Measurements from ENCODE around the gene LMCD1.

Gene LMCD1

DNA sequence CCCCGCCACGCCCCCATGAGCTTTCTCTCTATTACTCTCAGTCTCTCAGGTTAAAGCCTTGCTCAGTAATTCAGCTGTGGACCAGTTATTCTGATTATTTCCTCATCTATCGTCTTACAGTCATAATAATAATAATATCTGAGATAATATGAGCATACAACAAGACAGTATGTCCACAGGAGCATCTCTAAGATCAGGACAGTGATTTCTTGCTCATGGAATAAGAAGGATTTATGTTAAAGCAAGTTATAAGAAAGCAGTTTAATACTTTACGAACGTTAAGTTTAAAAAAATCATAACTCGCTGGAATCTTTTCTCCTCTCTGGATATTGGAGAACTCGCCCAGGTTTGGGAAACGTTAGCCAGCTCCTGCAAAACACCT lies 643 bp upstream of the LMCD1 start:
- TF ChIP-seq ZBTB7A (IDR thresholded peaks at IDR 0.05; ENCODE audit: low read depth) (no peak), REST (IDR thresholded peaks at IDR 0.05; ENCODE audit: low read depth) (no peak), RAD21 (IDR thresholded peaks at IDR 0.05; ENCODE audit: low read depth) (no peak)

DNA sequence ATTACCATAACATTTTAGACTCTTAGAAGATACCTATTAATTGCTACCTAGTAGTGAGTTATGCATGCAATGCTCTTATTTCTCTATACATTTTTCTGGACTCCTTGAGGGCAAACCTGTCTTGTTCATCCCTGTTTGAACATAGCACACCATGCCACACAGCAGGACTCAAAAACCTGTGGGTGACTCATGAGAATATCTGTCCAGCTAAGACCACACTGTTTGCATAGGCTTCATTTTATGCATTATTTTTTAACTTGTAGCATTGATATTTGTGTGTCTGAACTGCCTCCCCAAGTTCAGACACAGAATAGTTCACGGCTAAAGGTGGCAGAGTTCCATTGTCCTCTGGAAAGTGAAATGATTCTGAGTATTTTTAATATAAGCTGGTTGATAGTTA lies 1.8 kb downstream of the LMCD1 start:
- no peak for TF ChIP-seq CREB1 (IDR thresholded peaks at IDR 0.05; ENCODE audit: low read depth)
- TF ChIP-seq, protein P1, sequence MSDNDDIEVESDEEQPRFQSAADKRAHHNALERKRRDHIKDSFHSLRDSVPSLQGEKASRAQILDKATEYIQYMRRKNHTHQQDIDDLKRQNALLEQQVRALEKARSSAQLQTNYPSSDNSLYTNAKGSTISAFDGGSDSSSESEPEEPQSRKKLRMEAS (IDR thresholded peaks at IDR 0.05): no peak
- TF ChIP-seq CEBPB (IDR thresholded peaks at IDR 0.05): no peak
- no peak for TF ChIP-seq YY1 (IDR thresholded peaks at IDR 0.05; ENCODE audit: low read depth)
- TF ChIP-seq TCF12 (IDR thresholded peaks at IDR 0.05; ENCODE audit: low read depth): no peak
- TF ChIP-seq USF1 (IDR thresholded peaks at IDR 0.05): no peak
- no peak for TF ChIP-seq FOXM1 (IDR thresholded peaks at IDR 0.05; ENCODE audit: borderline replicate concordance, low read depth)
- TF ChIP-seq NFIC (IDR thresholded peaks at IDR 0.05): no peak
- TF ChIP-seq EP300 (IDR thresholded peaks at IDR 0.05; ENCODE audit: borderline replicate concordance): no peak
- TF ChIP-seq REST (IDR thresholded peaks at IDR 0.05; ENCODE audit: low read depth): no peak
- no peak for TF ChIP-seq EGR1 (IDR thresholded peaks at IDR 0.05)
- no peak for TF ChIP-seq TAF1 (IDR thresholded peaks at IDR 0.05; ENCODE audit: low read depth)
- TF ChIP-seq TEAD4 (IDR thresholded peaks at IDR 0.05): no peak

DNA sequence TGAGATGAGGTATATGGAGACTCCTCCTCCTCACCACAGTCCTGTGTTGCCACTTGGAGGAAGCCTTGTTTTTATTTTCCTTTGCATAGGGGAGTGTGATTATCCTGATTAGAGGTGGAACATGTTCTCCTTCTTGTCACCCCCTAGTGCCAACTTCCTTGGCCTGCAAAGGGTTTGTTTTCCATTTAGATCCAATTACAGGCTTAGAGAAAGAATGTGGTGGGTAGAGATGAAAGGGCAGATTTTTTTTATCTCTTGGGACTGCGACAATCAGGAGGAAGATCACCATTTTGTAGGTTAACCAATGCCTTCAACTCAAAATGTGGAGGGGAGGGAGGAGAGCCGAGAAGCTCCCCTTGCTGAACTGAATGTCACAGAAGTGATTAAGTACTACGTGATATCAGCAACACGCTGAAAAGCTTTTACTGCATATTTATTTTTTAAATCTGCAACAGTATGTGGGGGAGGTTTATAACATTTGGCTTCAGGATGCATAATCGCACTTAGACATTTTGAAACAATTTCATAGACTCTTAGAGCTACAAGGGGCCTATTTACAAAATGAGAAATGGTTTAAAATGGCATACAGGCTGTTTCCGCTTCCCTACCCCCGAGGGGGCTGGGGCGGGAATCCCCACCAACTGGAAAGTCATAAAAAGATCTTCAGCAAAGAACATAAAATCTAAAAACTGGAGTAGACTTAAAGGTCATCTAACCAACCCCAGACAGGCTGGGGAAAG lies 2.4 kb downstream of the LMCD1 start:
- TF ChIP-seq RAD21 (IDR thresholded peaks at IDR 0.05; ENCODE audit: low read depth): no peak
- no peak for TF ChIP-seq TAF1 (IDR thresholded peaks at IDR 0.05; ENCODE audit: low read depth)
- TF ChIP-seq YY1 (IDR thresholded peaks at IDR 0.05; ENCODE audit: low read depth): no peak
- no peak for TF ChIP-seq NFIC (IDR thresholded peaks at IDR 0.05)
- no peak for TF ChIP-seq CEBPB (IDR thresholded peaks at IDR 0.05)
- TF ChIP-seq EGR1 (IDR thresholded peaks at IDR 0.05): no peak
- no peak for TF ChIP-seq CREB1 (IDR thresholded peaks at IDR 0.05; ENCODE audit: low read depth)
- no peak for TF ChIP-seq EP300 (IDR thresholded peaks at IDR 0.05; ENCODE audit: borderline replicate concordance)
- TF ChIP-seq, protein P1 (IDR thresholded peaks at IDR 0.05): no peak

- TF ChIP-seq TEAD4 (IDR thresholded peaks at IDR 0.05): no peak
- TF ChIP-seq NFIC (IDR thresholded peaks at IDR 0.05): no peak
- no peak for TF ChIP-seq TCF12 (IDR thresholded peaks at IDR 0.05; ENCODE audit: low read depth)
- TF ChIP-seq, protein P1 (IDR thresholded peaks at IDR 0.05): no peak
- TF ChIP-seq EGR1 (IDR thresholded peaks at IDR 0.05): no peak
- no peak for TF ChIP-seq CEBPB (IDR thresholded peaks at IDR 0.05)
- no peak for TF ChIP-seq ZBTB7A (IDR thresholded peaks at IDR 0.05; ENCODE audit: low read depth)
- TF ChIP-seq RAD21 (IDR thresholded peaks at IDR 0.05; ENCODE audit: low read depth): no peak
- TF ChIP-seq REST (IDR thresholded peaks at IDR 0.05; ENCODE audit: low read depth): no peak
Measured at GRCh38 chr3:8504611-8504973, 3.0 kb downstream of the LMCD1 start.

DNA sequence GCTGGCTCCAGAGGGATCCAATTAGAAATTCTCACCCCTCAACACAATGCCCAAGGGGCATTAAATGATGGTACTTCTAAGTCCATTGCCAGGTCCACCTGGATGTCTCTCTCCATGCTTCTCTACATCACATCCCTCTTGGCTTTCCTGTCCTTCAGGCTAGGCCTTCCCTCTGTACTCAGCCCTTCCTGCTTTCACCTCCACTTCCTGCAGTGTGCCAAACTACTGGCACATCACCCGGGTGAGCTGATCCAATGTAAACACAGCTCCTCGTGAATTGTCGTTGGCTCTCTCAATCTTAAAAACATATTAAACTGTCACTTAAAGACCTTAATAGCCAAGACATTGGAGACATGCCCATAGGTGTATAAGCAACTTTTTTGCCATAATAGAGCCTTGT lies 4.0 kb downstream of the LMCD1 start:
- no peak for TF ChIP-seq ZBTB7A (IDR thresholded peaks at IDR 0.05; ENCODE audit: low read depth)
- TF ChIP-seq YY1 (IDR thresholded peaks at IDR 0.05; ENCODE audit: low read depth): no peak
- TF ChIP-seq, protein P1 (IDR thresholded peaks at IDR 0.05): no peak
- TF ChIP-seq TAF1 (IDR thresholded peaks at IDR 0.05; ENCODE audit: low read depth): no peak
- no peak for TF ChIP-seq FOXM1 (IDR thresholded peaks at IDR 0.05; ENCODE audit: borderline replicate concordance, low read depth)
- TF ChIP-seq NFIC (IDR thresholded peaks at IDR 0.05): no peak
- no peak for TF ChIP-seq EP300 (IDR thresholded peaks at IDR 0.05; ENCODE audit: borderline replicate concordance)
- TF ChIP-seq CREB1 (IDR thresholded peaks at IDR 0.05; ENCODE audit: low read depth): no peak
- no peak for TF ChIP-seq CEBPB (IDR thresholded peaks at IDR 0.05)

Measured in Ishikawa (cell line).